Astrocyte (in vitro differentiated cells and primary cell): ENCODE data around the gene NPIPA1.
"Not testable (repeated sequence)": the region's sequence is repeated elsewhere in the genome, so short reads cannot be mapped to it uniquely, and the experiment has no call there.

Experiments used
- EZH2 ChIP-seq: IDR thresholded peaks from 2 replicates; pipeline ENCODE4 v1.6.1; 2012; ENCODE audit warnings: mild to moderate bottlenecking, low read length, inconsistent platforms; ENCODE audit not compliant: insufficient read depth
- TF ChIP-seq, protein P1 (sequence below): IDR thresholded peaks from 2 replicates; pipeline ENCODE4 v1.5.1; 2011; ENCODE audit warnings: low read depth, mild to moderate bottlenecking, inconsistent platforms, low read length, moderate library complexity; ENCODE audit not compliant: insufficient read depth

DNA sequence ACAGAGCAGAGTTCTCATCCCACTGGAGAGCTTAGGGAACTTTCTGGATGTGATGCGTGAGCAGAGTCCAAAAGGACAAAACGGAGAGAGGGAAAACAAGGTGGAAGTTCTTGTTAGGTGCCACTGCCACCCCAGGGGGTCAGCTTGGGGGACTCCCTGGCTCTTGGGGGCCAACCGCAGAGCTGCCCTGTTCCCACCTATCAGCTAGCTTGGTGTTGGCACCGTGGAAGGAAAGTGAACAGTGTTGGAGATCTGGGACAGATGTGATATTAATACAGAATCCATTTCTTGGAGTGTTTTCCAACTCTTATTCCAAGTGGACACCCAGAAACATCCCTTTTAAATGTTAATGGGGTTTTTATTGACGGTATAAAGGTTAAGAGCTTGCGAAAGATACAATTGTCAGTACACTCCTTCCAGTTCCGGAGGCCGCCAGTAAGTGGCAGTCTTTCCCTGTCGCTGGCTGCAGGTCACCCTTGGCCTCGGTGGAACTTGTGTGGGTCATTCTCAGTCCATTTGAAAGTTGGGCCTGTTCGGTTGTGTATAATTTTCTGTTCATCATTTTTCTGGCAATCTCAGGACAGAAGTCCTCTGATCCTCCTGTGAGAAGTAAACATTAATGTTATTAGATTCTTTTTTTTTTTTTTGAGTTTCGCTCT is 40.1 kb upstream of the NPIPA1 start:
- TF ChIP-seq, protein P1, sequence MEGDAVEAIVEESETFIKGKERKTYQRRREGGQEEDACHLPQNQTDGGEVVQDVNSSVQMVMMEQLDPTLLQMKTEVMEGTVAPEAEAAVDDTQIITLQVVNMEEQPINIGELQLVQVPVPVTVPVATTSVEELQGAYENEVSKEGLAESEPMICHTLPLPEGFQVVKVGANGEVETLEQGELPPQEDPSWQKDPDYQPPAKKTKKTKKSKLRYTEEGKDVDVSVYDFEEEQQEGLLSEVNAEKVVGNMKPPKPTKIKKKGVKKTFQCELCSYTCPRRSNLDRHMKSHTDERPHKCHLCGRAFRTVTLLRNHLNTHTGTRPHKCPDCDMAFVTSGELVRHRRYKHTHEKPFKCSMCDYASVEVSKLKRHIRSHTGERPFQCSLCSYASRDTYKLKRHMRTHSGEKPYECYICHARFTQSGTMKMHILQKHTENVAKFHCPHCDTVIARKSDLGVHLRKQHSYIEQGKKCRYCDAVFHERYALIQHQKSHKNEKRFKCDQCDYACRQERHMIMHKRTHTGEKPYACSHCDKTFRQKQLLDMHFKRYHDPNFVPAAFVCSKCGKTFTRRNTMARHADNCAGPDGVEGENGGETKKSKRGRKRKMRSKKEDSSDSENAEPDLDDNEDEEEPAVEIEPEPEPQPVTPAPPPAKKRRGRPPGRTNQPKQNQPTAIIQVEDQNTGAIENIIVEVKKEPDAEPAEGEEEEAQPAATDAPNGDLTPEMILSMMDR = peak; percentile 3
- not testable (repeated sequence) for TF ChIP-seq EZH2
